Right ventricle myocardium superior (tissue), 1 donor: ENCODE measurements around the gene SPG7. TPM values are rescaled to one million over a fixed set of nuclear protein-coding genes. Genes with fewer than 3 reads are reported as not detected.

Experiments used
- ATAC-seq: fragments of 200-7000 bp; cut with Tn5 transposase; one replicate; pipeline ENCODE4 v1.9.1; 2020; ENCODE audit warnings: mild to moderate bottlenecking; ENCODE audit not compliant: poor library complexity
- DNase-seq: peaks from one replicate; pipeline ENCODE4 v3.0.0-alpha.2; 2020
- intact Hi-C: fragments of 100-400 bp; cut with DNase I; formaldehyde crosslinking; loops from one replicate; pipeline ENCODE4 v1.11.2; 2022
- total RNA-seq: library from RNA; stranded (reverse); fragmentation: NEBNext Ultra II Directional; extraction: Animal tissue kit (Norgen Biotek cat#: 25700); gene quantifications from one replicate; pipeline ENCODE4 v1.2.1, GENCODE V29; 2021
- donor health status: DM: no; HTN: yes; CAD: no; lungs with severe emphysema.

The SPG7 gene
- total RNA-seq, 1 donor from 2014 or later, result 108 TPM

DNA sequence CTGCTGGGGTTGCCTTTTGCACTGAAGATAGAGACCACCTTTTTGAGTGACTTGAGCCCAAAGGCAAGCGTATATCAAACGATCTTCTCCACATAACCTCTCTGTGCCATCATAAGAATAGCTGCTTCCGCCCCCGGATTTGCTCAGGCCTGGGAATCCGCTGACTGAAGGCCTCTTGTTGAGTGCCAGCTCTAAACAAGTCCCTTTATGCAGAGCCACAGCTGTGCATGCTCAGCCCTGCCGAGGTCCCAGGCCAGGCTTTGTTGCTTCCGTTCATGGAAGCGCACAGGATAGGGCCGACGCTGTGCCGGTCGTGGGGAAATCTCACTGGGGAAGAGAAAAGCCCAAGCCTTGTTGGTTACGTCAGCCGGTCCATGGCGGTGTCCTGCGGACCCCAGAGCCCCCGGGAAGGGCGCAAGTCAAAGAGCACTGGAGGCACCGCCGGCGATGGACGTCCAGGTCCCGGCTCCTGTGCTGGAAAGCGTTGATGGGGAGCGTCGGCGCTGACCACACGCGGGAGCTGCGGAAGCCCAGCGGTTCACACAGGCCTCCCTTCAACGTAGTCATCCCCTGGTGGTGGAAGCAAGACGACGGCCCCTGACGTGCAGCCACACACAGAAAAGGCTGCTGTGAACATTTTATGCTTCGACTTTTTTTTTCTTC, 28.8 kb downstream of the SPG7 start:
- intact Hi-C loops, result no loop called here
- no peak for DNase-seq
- no peak for ATAC-seq

DNA sequence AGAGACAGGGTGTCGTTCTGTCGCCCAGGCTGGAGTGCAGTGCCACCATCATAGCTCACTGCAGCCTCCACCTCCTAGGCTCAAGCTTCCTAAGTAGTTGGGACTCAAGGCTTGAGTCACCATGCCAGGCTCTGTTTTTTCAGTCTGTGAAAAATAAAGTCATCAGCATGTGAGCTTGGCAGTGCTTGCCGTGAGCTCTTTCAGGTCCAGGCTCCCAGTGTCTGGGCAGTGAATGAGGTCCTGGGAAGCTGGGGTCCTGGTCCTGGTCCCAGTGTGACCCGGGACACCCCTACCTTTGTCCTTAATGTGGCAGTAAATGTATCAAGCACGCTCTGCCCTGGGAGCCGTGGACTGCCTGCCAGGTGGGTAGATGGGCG, 29.3 kb downstream of the SPG7 start:
- intact Hi-C loops, result no loop called here
- ATAC-seq (no peak), DNase-seq (no peak)

DNA sequence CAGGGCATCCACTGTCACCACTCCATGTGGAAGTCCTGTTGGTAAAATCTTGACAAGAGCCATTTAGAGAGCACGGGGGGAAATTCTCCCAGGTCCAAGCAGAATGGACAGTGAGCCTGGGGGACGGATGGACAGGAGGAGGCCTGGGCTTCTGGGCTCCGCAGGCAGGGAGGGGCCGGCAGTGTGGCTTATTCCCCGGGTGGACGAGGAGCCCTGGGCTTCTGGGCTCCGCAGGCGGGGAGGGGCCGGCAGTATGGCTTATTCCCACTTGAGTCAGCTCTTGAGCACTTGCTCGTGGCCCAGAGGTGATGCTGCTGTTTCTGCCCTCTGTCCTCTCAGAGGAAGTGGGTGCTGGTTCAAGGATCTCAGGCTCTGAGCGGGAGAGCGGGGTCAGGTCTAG, 30.1 kb downstream of the SPG7 start:
- ATAC-seq (no peak), DNase-seq (no peak)
- intact Hi-C loops, result no loop called here

DNA sequence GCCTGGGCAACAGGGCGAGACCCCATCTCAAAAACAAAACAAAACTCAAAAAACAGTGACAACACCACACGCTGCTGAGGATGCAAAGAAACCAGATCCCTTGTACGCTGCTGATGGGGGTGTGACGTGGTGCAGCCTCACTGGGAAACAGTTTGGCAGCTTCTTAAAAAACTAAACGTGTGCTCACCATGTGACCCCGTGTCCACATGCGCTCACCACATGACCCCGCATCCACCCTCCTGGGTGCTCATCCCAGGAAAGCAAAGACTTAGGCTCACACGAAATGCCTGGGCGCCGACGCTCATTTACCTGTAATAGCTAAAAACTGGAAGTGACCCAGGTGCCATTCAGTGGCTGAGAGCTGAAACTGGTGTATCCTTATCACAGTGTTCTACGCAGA, 32.4 kb downstream of the SPG7 start:
- ATAC-seq (peak; percentile 69), DNase-seq (no peak)
- intact Hi-C loops, result no loop called here

DNA sequence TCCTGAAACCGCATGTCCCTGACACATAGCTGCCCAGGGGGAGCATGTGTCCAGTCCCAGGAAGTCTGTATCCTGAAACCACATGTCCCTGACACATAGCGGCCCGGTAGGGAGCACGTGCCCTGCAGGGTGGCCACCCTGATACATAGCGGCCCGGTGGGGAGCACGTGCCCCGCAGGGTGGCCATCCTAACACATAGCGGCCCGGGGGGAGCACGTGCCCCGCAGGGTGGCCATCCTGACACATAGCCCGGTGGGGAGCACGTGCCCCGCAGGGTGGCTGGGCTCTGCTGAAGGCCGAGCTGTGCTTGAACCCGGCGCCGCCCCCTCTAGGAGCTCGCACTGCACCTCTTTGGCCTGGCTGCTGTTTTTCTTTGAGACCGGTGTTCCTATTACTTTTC, 33.6 kb downstream of the SPG7 start:
- DNase-seq (no peak), ATAC-seq (no peak)
- intact Hi-C loops, result no loop called here

DNA sequence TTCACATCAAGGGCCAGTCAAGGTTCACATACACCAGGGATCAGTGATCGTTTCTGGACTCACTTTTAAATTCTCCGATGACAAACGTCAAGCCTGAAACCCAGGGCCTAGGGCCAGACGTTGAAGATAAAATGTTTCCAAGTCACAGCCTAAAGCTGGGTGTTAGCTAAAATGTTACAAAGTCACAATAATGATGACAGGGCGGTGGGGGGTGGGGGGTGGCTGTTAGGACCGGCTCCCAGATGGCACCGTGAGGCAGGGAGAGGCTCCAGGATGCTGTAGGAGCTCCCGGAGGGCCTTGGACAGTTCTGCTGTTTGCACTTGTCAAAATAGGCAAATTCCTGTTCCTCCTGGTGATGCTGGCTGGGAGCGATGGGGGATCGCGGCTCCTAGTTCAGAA, 35.9 kb downstream of the SPG7 start:
- intact Hi-C loops, result no loop called here
- ATAC-seq (no peak), DNase-seq (no peak)

DNA sequence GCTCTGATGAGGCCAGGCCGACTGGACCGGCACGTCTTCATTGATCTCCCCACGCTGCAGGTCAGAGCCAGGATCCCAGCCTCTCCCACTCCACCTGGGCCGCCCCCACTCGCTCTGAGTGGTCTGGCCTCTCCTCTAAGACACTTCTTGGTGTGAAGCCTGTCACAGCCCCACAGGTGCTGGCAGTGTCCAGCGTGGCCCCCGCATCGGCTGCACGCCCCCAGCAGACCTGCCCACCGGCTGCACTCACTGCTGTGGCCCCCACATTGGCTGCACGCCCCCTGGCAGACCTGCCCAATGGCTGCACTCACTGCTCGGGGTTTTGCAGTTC, 36.5 kb downstream of the SPG7 start:
- no peak for ATAC-seq
- no peak for DNase-seq
- intact Hi-C loops, result no loop called here

DNA sequence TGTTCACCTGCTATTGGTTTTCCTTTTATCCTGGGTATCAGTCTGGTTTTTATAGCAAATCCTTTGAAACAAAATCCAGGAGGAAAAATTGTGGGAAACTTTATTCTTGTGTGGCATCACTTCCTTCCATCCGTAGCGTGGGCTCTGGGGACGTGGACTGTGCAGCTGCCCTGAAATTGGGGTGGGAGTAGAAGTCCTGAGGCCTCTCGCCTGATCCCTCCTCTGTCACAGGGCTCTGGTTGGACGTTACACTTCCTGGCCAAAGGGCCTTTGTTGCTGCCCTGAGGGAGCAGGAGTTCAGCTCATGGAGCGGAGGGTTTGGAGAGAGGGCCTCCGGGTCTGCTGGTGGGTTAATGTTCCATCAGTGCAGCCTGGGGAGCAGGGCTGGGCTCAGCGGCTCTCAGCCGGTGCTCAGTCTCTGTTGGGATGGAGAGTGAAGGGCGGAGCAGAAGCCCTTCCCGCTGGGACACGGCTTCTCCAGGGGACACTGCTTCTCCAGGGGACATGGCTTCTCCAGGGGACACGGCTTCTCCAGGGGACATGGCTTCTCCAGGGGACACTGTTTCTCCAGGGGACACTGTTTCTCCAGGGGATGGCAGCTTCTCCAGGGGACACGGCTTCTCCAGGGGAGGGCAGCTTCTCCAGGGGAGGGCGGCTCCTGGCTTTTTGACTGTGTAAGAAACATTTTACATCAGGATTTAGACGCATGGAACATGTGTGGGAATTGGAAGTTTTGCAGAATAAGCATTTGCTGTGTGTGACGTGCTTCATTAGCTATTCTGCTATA, 37.0 kb downstream of the SPG7 start:
- intact Hi-C loops, result no loop called here
- ATAC-seq, result no peak
- DNase-seq, result no peak

DNA sequence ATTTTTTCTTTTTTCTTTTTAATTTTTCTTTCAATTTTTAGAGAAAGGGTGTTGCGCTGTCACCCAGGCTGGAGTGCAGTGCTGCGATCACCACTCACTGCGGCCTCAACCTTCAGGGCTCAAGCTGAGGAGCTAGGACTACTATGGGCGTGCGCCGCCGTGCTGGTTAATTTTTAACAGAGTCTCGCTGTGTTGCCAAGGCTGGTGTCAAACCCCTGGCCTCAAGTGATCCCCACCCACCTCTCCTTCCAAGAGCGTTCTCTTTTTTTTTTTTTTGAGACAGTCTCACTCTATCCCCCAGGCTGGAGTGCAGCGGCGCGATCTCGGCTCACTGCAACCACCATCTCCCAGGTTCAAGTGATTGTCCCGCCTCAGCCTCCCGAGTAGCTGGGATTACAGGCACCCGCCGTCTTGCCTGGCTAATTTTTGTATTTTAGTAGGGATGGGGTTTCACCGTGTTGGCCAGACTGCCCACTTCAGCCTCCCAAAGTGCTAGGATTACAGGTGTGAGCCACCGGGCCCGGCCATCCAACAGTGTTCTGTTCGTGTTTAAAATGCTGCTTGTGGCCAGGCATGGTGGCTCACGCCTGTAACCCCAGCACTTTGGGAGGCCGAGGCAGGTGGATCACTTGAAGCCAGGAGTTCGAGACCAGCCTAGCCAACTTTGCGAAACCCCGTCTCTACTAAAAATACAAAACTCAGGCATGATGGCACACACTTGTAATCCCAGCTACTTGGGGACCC, 37.8 kb downstream of the SPG7 start:
- no peak for ATAC-seq
- intact Hi-C loops, result no loop called here
- no peak for DNase-seq

DNA sequence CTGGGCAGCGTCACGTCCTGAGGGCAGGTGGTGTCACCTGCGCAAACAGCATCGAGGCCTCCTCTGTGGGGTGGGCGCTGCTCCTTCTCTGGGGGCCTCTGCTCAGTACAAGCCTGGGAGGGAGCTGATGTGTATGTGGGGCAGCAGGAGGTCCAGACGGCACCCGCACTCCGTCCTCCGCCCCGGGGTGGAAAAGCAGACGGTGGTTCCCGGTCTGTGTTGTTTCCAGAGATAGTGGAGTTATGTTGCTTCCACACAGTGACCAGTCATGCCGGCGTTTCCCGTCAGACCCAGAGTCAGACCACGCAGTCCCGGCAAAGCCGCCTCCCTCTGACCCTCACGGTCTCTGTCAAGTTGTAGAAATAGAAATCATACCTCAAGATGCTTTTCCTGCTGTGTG, 38.6 kb downstream of the SPG7 start:
- DNase-seq (no peak), ATAC-seq (no peak)
- intact Hi-C loops, result no loop called here

DNA sequence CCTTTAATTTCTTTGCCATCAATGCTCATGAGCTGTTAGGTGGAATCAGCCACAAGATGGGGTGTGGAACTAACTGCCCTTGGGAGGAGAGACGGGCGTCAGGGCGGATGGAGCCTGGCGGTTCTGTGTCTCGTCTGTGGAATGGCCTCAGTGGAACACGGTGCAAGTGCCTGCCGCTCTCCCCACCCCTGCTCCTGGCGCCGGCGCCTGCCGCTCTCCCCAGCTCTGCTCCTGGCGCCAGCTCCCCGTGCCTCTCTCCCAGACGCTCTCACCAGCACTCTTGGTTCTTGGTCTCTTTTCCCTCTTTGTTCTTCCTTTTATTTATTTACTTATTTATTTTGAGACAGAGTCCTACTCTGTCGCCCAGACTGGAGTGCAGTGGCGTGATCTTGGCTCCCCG, 39.1 kb downstream of the SPG7 start:
- no peak for DNase-seq
- no peak for ATAC-seq

DNA sequence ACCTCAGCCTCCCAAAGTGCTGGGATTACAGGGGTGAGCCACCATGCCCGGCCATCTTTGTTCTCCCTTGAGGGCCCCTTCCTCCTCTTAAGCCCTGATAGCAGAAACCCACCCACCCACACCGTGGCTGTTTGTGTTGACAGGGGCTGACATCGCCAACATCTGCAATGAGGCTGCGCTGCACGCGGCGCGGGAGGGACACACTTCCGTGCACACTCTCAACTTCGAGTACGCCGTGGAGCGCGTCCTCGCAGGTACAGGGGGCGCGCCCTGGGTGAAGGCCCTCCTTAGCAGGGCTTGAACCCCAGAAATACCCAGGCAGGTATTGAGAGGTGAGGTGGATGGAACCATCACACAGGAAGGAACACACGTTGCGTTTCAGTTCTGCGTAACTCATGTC, 39.7 kb downstream of the SPG7 start:
- intact Hi-C loops, result no loop called here
- ATAC-seq, result no peak

More for the DNA sequence above, 39.1 kb downstream of the SPG7 start:
- intact Hi-C loops, result no loop called here

DNA sequence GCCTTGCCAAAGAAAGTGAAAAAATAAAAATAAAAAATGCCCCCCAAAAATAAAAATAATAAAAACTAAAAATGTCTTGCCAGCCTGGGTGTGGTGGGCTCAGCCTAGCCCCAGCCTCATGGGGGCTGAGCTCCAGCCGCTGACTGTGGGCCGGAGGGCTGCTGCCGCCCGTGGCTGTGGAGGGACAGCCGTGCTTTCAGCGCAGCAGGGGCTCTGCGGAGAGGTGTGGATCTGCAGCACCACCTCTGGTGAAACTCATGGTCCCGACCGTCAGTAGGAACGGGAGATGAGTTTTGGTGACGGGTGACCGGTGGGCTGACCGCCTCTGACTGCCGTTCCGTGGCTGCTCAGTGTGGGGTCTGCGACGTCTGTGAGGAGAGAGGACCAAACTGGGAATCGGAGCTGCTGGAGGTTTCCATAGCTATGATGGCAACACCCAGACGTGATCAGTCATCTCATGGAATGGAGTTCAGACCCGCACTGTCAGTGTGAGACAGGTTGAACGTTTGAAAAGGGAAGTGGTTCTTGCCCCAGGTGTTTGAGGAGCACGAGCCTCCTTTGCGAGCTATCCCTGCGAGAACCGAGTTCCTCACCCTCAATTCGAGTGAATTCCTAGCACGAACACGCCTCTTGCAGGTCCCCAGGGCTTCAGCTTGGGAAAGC, 40.3 kb downstream of the SPG7 start:
- intact Hi-C loops, result no loop called here
- ATAC-seq (no peak), DNase-seq (no peak)

More for the DNA sequence above, 39.7 kb downstream of the SPG7 start:
- DNase-seq, result no peak

DNA sequence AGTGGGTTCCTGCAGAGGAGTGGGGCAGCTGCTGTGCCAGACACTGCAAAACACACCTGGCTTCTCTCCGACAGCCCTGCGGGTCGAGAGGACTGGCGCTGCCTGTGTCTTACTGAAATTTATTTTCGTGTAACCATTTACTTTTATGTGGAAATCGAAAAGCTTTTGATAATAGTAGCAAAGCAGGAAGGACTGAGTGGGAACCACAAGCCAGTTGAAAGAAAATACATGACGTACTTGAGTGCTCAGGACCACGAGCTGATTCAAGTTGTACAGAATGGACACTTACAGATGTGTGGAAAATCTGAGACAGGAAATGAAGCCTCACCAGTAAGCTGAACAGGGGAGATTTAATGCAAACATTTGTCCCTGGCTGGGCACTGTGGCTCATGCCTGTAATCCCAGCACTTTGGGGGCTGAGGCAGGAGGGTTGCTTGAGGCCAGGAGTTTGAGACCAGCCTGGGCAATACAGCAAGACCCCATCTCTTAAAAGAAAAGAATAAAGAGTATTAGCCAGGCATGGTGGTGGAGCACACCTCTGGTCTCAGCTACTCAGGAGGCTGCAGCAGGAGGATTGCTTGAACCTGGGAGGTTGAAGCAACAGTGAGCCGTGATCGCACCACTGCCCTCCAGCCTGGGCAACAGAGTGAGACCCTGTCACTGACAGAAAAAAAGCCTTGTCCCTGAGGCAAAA, 41.0 kb downstream of the SPG7 start:
- intact Hi-C loops, result no loop called here
- DNase-seq, result no peak
- no peak for ATAC-seq

DNA sequence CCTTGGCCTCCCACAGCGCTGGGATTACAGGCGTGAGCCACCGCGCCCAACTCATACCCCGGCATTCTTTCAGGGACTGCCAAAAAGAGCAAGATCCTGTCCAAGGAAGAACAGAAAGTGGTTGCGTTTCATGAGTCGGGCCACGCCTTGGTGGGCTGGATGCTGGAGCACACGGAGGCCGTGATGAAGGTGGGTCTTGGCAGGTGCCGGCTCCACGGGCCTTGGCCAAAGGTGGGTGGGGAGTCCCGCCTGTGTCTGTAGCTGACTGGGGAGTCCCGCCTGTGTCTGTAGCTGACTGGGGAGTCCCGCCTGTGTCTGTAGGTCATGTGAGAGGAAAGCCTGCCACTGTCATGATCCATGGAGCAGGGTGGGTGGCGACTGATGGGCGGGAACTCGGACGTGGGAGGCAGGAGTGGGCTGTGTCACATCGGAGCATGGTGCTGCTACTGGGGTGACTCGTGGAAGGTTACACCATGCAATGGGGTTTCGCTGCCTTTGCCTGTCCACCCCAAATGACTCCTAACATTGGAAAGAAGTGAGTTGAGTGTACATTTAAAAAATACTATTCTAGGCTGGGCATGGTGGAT, 42.3 kb downstream of the SPG7 start:
- no peak for ATAC-seq
- DNase-seq, result no peak
- intact Hi-C loops, result loop anchor here (10.0 kb wide), 1 partner anchor 216 kb away; no protein-coding TSS in a partner anchor

DNA sequence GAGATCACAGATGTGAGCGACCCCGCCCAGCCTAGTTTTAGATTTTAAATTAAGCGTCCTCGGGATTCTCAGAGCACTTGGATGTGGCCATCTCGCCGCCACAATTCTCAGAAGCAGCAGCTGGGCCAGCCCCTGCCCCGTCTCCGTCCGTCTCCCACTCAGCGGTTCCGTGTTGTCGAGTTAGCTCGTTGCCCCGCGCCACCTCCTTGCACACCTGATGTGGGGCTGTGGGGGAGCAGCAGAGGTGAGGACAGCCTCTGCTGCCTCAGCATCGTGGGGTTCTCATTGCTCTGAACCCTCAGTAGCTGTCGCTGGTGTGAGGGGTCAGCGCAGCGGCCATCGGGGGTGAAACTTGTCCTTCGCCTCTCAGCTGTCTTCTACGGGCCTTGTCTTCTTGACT, 44.1 kb downstream of the SPG7 start:
- ATAC-seq, result no peak
- intact Hi-C loops, result loop anchor here (10.0 kb wide), 1 partner anchor 218 kb away; no protein-coding TSS in a partner anchor

DNA sequence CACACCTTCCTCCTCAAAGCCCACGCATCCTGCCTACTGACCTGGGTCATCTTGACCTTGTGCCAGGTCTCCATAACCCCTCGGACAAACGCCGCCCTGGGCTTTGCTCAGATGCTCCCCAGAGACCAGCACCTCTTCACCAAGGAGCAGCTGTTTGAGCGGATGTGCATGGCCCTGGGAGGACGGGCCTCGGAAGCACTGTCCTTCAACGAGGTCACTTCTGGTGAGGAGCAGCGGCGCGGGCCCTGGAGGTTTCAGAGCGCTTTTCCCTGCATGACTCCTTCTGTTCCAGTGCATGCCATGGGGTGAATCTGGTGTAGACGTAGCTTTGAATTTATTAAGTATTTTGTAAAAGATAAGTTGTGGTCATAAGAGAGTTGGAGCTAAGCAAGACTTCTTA, 44.7 kb downstream of the SPG7 start:
- no peak for DNase-seq
- intact Hi-C loops, result loop anchor here (10.0 kb wide), 1 partner anchor 218 kb away; no protein-coding TSS in a partner anchor
- no peak for ATAC-seq

More for the DNA sequence above, 44.1 kb downstream of the SPG7 start:
- DNase-seq, result no peak

DNA sequence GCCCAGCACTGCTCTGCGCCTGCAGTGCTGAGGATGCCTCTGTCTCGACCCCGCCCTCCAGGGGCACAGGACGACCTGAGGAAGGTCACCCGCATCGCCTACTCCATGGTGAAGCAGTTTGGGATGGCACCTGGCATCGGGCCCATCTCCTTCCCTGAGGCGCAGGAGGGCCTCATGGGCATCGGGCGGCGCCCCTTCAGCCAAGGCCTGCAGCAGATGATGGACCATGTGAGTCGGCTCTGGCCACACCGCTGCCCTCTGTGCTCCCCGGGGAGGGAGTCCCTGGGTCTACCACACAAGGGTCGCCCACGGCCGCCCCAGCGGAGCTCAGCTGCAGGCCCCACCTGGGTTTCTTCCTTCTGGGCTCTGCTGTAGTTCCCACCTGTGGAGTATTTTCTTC, 45.5 kb downstream of the SPG7 start:
- no peak for DNase-seq
- ATAC-seq, result no peak

More for the DNA sequence above, 45.5 kb downstream of the SPG7 start:
- intact Hi-C loops, result loop anchor here (10.0 kb wide), 1 partner anchor 219 kb away; no protein-coding TSS in a partner anchor
